Activated T-cell treated with anti-CD3 and anti-CD28 coated beads for 1 hour (primary cell): ENCODE results near the gene FGFR3.

Experiments used
- DNase-seq: peaks from one replicate; pipeline ENCODE4 v3.0.0-alpha.2; 2020; ENCODE audit warnings: low read depth

Gene FGFR3

GRCh38 chr4:1802720-1803522 is 9.8 kb downstream of the FGFR3 start:
- DNase-seq, result no peak

GRCh38 chr4:1803523-1804423 is 10.7 kb downstream of the FGFR3 start:
- DNase-seq, result no peak

- no peak for DNase-seq
These were observed 11.8 kb downstream of the FGFR3 start for GRCh38 chr4:1804638-1805492.

GRCh38 chr4:1805493-1806222 is 12.6 kb downstream of the FGFR3 start:
- no peak for DNase-seq

GRCh38 chr4:1806223-1806564 is 13.1 kb downstream of the FGFR3 start:
- no peak for DNase-seq

- no peak for DNase-seq
These were observed 13.7 kb downstream of the FGFR3 start for GRCh38 chr4:1806596-1807331.

GRCh38 chr4:1807332-1807777 is 14.3 kb downstream of the FGFR3 start:
- DNase-seq, result no peak

GRCh38 chr4:1808396-1808795 is 15.3 kb downstream of the FGFR3 start:
- no peak for DNase-seq

- no peak for DNase-seq
These were observed 16.0 kb downstream of the FGFR3 start for GRCh38 chr4:1808851-1809753.

- peak; percentile 53 for DNase-seq
These were observed 16.8 kb downstream of the FGFR3 start for GRCh38 chr4:1809754-1810502.

- no peak for DNase-seq
These were observed 17.7 kb downstream of the FGFR3 start for GRCh38 chr4:1810765-1811164.

- no peak for DNase-seq
These were observed 19.6 kb downstream of the FGFR3 start for GRCh38 chr4:1812720-1813119.

GRCh38 chr4:1813231-1813630 is 20.1 kb downstream of the FGFR3 start:
- DNase-seq, result no peak

GRCh38 chr4:1813915-1814314 is 20.8 kb downstream of the FGFR3 start:
- no peak for DNase-seq

GRCh38 chr4:1814453-1814852 is 21.4 kb downstream of the FGFR3 start:
- DNase-seq, result no peak

GRCh38 chr4:1815096-1815996 is 22.3 kb downstream of the FGFR3 start:
- DNase-seq, result no peak

- no peak for DNase-seq
These were observed 23.1 kb downstream of the FGFR3 start for GRCh38 chr4:1815997-1816860.
